ENCODE measurements around the gene TNC.

The TNC gene

DNA sequence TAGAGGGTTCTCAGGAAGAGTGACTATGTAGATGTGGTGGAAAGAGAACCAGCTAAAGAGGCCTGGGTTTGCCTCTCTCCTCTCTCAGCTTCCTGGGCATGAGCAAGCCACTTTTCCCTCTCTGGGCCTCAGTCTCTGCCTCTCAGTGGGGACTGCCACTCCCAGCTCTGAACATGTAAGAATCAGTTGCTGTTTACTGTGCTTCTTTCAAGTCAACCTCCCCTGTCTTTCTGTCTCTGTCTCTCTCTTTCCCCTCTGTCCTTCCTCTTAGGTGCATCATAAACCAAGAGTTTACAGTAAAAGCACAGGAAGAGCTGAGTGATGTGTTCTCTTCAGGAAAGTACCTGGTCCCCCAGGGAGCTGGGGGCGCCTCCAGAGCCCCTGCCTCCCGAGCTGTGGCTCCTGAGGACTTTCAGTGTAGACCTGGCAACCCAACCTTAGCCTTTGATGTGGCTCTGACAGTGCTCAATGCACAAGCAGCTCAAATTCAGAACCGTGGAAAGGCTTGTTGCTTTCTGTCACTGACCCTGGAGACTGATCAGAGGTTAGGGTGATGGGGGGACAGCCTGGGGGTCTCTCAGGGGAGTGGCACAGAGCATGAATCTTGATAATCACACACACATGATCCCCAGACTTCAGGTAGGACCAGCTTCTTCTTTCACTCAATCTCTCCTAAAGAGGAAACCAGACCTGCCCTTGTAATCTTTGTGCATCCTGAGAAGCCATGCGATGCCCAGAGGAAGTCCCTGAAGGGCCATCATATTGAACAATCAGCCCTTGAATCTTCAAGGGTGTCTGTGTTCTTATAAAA lies 128.2 kb downstream of the TNC start:
- DNase-seq (ENCODE audit: extremely low read depth, low read depth), result no peak
- TF ChIP-seq, protein P1, sequence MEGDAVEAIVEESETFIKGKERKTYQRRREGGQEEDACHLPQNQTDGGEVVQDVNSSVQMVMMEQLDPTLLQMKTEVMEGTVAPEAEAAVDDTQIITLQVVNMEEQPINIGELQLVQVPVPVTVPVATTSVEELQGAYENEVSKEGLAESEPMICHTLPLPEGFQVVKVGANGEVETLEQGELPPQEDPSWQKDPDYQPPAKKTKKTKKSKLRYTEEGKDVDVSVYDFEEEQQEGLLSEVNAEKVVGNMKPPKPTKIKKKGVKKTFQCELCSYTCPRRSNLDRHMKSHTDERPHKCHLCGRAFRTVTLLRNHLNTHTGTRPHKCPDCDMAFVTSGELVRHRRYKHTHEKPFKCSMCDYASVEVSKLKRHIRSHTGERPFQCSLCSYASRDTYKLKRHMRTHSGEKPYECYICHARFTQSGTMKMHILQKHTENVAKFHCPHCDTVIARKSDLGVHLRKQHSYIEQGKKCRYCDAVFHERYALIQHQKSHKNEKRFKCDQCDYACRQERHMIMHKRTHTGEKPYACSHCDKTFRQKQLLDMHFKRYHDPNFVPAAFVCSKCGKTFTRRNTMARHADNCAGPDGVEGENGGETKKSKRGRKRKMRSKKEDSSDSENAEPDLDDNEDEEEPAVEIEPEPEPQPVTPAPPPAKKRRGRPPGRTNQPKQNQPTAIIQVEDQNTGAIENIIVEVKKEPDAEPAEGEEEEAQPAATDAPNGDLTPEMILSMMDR (IDR thresholded peaks at IDR 0.05; ENCODE audit: low read depth, low read length), result no peak

DNA sequence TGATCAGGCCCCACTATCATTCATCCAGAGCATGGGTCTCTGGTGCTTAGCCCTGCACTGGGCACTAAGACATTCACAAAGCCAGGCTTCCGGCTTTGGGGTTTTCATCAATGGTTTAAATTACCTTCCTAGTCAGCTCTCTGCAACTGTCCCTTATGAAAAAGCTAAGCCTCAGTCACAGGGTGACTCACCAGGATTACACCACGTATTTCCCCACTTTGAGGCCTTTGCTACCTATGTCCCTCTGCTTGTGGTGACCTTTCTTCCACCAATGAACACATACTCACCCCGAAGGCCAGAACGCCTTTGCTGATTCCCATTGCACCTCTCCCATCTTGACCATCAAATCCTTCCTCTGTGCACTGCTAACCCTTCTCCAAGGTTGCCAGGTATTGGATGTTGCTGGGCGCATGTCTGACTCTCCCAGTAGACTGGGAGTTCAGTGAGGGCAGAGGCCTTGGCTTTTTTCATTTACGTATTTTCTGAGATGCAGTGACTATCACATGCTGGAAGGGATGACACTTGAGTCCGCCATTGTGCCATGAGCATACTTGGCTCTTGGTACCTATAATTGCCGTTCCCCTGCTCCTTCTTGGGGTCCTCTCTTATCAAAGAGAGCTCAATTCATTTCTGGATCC lies 128.9 kb downstream of the TNC start:
- TF ChIP-seq, protein P1 (IDR thresholded peaks at IDR 0.05; ENCODE audit: low read depth, low read length), result no peak
- DNase-seq (ENCODE audit: extremely low read depth, low read depth), result no peak

DNA sequence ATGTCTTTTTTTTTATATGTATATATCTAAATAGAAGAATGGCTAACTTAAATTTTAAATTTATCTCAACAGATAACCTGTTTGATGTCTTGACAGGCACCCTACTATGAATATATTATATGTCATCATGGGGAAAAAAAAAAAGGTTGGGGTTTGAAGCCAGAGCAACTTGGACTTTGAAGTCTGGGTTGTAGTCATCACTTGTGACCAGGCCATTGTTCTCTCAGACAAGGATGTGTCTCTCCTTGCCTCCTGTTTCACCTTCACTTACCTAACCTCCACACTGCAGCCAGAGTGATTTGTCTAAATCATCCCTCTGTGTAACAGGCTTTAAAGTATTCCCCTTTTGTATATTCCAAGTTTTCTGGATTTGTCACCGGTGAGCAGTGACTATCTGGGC lies 130.8 kb downstream of the TNC start:
- no peak for DNase-seq (ENCODE audit: extremely low read depth, low read depth)
- TF ChIP-seq, protein P1 (IDR thresholded peaks at IDR 0.05; ENCODE audit: low read depth, low read length), result no peak

DNA sequence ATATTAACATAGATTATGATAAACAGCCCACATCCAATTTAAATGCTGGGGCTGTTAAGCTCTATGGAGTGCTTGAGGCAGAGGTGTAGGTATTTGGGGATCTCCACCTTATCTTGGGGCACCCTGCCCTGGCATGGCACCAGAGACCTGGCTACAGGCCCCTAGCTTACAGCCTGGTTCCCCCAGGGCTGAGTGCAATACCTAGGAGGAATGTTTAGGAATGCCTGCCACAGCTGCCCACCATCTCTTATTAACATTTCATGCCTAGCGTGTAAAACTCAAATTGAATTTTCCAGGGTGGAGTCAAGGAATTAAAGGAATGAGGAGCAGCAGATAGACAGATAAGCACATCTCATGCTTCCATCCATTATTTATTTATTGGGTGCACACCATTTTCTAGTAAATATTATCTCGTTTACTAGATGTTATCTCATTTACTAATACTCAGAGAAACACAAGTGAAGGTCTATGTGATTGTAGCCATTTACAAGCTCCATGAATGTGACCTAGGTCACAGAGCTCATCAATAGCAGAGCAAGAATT lies 131.9 kb downstream of the TNC start:
- TF ChIP-seq, protein P1 (IDR thresholded peaks at IDR 0.05; ENCODE audit: low read depth, low read length), result no peak
- DNase-seq (ENCODE audit: extremely low read depth, low read depth), result no peak

DNA sequence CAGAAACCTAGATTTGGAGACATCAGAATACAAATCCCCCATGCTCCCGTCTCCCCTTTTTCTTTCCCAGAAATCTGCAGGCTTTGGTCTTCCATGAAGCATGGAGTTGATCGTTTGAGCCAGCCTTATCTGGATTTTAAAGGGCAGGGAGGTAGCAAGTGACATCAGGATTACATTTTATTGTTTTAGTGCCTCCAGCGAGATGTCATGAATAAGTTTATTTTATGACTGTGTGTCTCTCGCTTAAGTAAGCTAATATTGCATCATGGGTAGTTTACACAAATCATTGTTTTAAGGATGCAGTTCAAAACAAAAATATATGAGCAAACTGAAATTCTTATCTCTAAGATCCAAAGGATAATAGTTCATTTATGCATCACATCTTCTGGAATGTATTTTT lies 136.9 kb downstream of the TNC start:
- TF ChIP-seq, protein P1 (IDR thresholded peaks at IDR 0.05; ENCODE audit: low read depth, low read length), result no peak
- DNase-seq (ENCODE audit: extremely low read depth, low read depth), result no peak

DNA sequence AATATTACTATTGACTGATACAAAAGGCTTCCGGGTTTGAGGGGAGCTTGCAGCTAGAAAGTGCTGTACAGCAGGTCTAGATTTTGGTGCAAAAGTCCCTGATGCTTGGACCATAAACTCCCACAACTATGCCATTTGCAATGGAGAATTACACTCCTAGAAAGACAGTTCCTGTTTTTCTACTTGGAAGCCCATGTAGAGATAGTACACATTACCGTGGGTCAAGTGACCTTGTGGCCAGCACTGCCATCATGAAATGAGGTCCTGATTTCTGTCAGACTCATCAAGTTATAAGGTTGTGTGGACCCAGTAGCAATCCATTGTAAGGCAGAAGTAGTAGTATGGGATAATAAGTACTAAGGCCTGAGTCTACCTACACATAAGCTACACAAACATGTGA lies 144.7 kb downstream of the TNC start:
- TF ChIP-seq, protein P1 (IDR thresholded peaks at IDR 0.05; ENCODE audit: low read depth, low read length), result no peak

DNA sequence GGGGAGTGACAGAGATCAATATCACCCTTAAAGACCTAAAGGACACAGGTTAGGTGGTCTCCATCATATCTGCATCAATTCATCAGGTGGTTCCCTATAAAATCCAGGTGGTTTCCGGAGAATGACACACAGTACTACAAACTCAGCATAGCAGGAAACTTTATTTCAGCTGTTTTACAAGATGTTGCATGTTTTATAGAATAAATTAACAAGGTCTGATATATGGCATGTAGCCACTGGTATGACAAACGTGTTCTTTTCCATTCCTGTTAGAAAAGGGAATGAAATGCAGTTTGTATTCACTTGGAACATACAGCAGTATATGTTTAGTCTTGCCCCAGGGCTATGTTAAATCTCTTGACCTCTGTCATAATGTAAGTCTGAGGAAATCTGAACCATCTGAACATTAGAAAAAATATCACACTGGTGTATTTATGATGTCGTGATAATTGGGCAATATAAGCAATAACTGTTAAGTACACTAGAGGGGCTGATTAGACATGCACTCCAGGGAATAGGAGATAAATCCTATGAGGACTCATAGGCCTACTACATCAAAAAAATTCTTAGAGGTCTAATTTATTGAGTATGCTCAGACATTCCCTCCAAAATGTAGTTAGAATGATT lies 145.3 kb downstream of the TNC start:
- TF ChIP-seq, protein P1 (IDR thresholded peaks at IDR 0.05; ENCODE audit: low read depth, low read length), result no peak
- no peak for DNase-seq (ENCODE audit: extremely low read depth, low read depth)

More for the DNA sequence above, 144.7 kb downstream of the TNC start:
- DNase-seq (ENCODE audit: extremely low read depth, low read depth), result no peak

Data from AG09319 (cell line).